ENCODE data around the gene SECISBP2L.
A peak's percentile ranks its signal among the peaks of the same experiment; 100 is the strongest.
"Not testable (repeated sequence)": the region's sequence is repeated elsewhere in the genome, so short reads cannot be mapped to it uniquely, and the experiment has no call there.

The SECISBP2L gene, protein sequence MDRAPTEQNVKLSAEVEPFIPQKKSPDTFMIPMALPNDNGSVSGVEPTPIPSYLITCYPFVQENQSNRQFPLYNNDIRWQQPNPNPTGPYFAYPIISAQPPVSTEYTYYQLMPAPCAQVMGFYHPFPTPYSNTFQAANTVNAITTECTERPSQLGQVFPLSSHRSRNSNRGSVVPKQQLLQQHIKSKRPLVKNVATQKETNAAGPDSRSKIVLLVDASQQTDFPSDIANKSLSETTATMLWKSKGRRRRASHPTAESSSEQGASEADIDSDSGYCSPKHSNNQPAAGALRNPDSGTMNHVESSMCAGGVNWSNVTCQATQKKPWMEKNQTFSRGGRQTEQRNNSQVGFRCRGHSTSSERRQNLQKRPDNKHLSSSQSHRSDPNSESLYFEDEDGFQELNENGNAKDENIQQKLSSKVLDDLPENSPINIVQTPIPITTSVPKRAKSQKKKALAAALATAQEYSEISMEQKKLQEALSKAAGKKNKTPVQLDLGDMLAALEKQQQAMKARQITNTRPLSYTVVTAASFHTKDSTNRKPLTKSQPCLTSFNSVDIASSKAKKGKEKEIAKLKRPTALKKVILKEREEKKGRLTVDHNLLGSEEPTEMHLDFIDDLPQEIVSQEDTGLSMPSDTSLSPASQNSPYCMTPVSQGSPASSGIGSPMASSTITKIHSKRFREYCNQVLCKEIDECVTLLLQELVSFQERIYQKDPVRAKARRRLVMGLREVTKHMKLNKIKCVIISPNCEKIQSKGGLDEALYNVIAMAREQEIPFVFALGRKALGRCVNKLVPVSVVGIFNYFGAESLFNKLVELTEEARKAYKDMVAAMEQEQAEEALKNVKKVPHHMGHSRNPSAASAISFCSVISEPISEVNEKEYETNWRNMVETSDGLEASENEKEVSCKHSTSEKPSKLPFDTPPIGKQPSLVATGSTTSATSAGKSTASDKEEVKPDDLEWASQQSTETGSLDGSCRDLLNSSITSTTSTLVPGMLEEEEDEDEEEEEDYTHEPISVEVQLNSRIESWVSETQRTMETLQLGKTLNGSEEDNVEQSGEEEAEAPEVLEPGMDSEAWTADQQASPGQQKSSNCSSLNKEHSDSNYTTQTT

GRCh38 chr15:49046220-49047102, at the start of gene SECISBP2L:
Gene SECISBP2L, minus strand, starts transcription at chr15:49046446. Its CDS starts 147 bp downstream, at chr15:49046299.
- DNase-seq: peak; percentile 96

GRCh38 chr15:49094923-49095322, 48.7 kb upstream of the SECISBP2L start:
- no peak for DNase-seq

GRCh38 chr15:49093252-49094105, 47.2 kb upstream of the SECISBP2L start:
- DNase-seq: no peak

- no peak for DNase-seq
Measured at GRCh38 chr15:49088996-49089395, 42.8 kb upstream of the SECISBP2L start.

DNA sequence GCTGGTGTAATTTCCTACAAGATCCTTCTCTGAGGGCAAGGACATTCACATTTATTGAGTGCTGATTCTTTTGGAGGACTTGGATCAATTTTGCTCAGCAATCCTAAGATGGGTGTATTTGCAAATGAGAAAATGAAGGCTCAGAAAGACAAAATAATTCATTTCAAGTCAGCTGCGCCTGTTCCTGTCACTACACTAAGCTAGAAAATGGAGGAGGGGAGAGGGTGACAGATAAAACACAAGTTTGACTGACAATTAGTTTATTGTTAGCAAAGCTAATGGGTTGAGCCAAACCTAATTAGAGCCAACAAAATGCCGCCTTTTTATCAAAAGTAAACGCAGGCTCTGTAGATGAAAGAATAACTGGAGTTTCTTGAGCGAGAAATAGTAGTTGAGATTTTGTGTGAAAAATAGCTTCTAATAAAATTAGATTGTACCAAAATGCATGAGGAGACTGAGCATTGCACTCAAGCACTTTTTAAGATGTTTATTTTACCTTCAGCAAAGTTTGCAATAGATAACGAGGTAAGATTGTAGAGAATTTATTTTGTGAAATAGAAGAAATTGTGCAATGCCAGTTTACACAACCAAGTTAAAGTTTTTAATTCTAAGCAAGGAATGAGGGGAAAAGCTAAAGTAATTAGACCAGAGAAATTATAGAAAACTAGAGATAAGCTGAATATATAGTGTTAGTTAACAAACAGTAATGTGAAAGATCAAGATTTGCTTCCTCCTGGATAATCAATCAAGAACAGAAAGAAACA, 39.6 kb upstream of the SECISBP2L start:
- DNase-seq: no peak

DNA sequence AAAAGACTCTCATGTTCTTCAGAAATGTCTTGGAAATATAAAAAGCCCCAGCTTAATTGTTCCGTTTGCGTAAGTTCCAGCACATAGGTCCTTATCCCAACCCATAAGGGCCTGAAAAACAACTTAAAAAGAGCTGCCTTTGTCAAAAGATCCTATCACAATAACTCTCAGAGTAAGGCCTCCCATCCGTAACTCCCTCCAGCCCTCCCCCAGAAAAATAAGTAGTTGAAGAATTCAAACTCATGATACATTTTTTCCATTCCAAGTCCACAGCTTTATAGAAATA, 38.0 kb upstream of the SECISBP2L start:
- DNase-seq: no peak

DNA sequence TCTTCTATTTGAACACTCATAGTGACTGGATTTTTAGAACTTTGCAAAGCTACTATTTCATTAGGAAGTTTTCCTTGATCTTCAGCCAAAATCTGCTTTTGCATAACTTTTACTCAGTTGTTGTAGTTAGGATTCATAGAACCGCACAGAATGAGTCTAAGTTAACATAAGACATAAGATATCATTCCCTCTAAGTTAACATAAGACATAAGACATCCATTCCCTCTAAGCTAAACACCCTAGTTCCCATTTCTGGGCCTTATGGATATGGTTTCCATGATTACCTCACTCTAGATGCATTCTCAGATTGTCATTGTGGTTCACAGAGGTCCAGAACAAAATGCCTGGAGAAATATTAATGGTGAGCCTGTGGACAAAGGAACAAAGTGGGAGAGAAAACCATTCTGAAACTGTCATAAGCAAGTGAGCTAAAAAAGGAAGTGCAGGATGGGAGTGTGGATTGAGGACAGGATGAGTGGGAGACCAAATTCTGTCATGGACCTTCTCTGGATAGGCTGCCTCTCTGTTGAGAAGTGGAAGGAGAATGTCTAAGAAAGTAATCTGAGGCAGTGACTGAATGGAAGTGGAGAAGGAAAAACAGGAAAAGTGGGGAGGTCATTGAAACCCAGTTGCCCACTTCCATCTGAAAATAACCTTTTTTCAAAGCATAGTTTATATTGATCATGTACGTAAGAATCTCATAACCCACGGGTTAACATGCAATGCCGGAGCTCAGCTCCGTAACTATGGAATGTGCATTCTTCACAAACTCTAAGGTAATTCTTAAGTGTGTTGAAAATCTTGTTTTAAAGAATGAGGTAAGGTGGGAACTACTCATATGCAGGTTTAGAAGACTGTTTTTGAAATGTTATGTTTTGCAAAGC, 37.4 kb upstream of the SECISBP2L start:
- no peak for DNase-seq

DNA sequence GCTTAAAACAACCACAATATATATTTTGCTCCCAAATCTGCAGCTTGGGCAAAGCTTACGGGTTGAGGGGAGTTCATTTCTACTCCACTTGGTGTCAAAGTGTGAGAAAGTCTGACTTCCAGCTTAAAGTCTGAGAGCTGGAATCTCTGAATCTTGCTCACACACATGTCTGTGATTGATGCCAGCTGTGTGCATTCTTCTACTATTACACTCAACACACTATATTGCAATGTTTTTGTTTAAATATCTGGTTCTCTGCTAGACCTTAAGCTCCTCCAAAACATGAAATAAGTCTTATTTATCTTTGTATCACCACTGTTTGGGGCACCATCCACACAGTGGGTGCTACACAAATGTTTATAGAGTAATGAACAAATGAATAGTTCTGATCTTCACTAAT, 36.7 kb upstream of the SECISBP2L start:
- no peak for DNase-seq

DNA sequence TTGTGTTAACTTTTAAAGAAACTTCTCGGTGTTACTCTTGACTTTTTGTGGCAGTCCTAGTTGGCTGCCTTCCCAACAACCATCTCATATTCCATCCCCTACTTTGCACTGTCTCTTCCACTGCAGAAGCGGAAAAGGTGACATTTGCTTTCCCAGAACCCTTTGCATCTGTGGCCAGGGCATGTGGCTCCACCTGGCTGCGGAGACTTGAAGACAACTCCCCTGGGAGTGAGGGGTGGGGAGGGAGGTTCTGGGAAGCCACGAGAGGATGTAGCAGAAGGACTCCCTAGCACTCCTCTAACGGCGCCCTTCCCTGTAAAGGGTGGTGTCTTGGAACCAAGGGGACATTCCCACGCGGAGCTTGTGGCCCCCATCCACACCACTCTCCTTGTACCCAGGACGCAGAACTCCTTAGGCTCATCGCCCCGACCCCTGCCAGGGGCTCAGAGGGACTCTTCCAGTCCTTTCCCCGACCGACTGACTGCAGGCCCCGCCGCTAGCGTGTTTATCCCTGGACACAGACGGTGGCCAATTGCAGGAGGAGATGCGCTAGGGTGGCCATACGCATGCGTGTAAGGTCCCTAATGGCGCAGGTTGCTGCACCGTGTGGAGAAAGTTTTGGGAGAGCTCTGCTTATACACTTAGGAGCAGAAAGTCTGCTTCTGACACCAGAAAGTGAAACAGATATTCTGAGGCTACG, 33.2 kb upstream of the SECISBP2L start:
- DNase-seq: no peak

GRCh38 chr15:49075881-49076280, 29.6 kb upstream of the SECISBP2L start:
- no peak for DNase-seq

- DNase-seq: not testable (repeated sequence)
Measured at GRCh38 chr15:49074589-49075287, 28.5 kb upstream of the SECISBP2L start.

GRCh38 chr15:49066372-49066771, 20.1 kb upstream of the SECISBP2L start:
- no peak for DNase-seq

GRCh38 chr15:49064884-49065283, 18.6 kb upstream of the SECISBP2L start:
- no peak for DNase-seq

DNA sequence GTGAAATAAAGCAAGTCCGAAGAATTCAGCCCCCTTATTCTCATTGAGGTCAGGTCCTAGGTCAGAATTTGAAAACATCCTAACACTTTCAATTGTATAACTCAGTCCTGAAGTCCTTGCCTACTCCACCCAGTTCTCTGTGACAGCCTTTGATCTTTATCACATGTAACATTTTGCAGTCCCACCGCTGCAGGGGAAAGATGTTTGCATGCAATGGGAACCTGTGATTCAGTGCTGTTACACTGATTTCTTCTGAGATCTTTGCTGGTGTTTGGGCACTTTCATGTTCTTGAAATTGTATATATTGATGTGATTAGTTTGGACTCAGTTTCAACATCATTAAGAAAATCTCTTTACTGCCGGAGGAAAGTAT, 18.0 kb upstream of the SECISBP2L start:
- DNase-seq: no peak

DNA sequence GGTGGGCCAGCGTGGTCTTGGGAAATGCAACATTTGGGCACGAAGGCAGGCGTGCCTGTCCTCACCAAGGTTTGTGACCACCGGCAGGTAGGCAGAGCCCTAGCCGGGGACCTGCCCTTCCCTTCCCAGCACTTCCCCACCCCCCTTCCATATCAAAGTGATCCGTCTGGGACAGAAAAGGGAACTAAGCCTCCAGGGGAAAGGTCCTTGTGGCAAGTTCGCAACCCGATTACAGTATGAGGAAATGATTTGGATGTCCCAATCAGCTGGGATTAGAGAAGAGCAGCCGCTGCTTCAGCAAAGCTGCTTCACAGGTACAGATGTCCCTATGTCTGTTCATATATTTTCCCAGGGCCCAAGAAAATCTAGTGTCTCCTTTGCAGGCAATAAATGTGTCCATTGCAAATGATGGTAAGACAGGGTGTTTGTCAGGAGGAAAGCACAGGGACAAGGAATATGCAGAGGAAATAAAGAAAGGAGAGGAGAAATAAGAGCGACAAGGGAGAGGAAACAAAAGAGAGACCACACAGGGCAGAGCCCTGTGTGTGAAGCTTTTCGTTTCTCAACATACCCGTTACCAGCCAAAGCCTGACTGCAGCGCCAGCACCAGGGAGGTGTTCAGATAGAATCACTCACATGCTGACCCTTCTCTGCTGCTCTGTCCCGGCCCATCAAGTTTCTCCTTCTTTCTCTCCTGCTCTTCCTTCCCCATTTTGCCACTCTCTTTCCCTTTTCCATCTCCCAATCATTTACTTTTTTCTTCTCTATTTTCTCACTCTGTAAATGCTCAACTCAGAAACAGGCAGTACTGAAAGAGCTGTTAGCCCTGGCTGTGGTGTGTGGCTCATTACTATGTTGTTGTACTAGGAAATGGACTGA, 17.4 kb upstream of the SECISBP2L start:
- DNase-seq: no peak

GRCh38 chr15:49062900-49063299, 16.7 kb upstream of the SECISBP2L start:
- DNase-seq: no peak

GRCh38 chr15:49060710-49061495, 14.7 kb upstream of the SECISBP2L start:
- DNase-seq: no peak
